IPS-NIHi7 (cell line): Measurements from ENCODE around the gene IL16.
"Not testable (repeated sequence)": the region's sequence is repeated elsewhere in the genome, so short reads cannot be mapped to it uniquely, and the experiment has no call there.

ENCODE experiments used
- DNase-seq: peaks from one replicate; pipeline ENCODE4 v3.0.0; 2012; ENCODE audit warnings: mixed read lengths; ENCODE audit errors: extremely low spot score

IL16 gene

GRCh38 chr15:81207987-81208386 lies 11.3 kb downstream of the IL16 start:
- not testable (repeated sequence) for DNase-seq

GRCh38 chr15:81209635-81210034 lies 13.0 kb downstream of the IL16 start:
- no peak for DNase-seq

- DNase-seq: no peak
Observed at GRCh38 chr15:81211376-81211775, 14.7 kb downstream of the IL16 start.

- DNase-seq: no peak
Observed at GRCh38 chr15:81213982-81214381, 17.3 kb downstream of the IL16 start.

- DNase-seq: no peak
Observed at GRCh38 chr15:81215531-81215930, 18.9 kb downstream of the IL16 start.

- no peak for DNase-seq
Observed at GRCh38 chr15:81215983-81216382, 19.3 kb downstream of the IL16 start.

GRCh38 chr15:81216422-81216821 lies 19.7 kb downstream of the IL16 start:
- peak; percentile 48 for DNase-seq

GRCh38 chr15:81221449-81221848 lies 24.8 kb downstream of the IL16 start:
- no peak for DNase-seq

- DNase-seq: peak; percentile 34
Observed at GRCh38 chr15:81222007-81222406, 25.3 kb downstream of the IL16 start.

- DNase-seq: no peak
Observed at GRCh38 chr15:81223346-81223971, 26.8 kb downstream of the IL16 start.

- DNase-seq: no peak
Observed at GRCh38 chr15:81224232-81224631, 27.6 kb downstream of the IL16 start.

GRCh38 chr15:81225161-81225671 lies 28.5 kb downstream of the IL16 start:
- no peak for DNase-seq

GRCh38 chr15:81227716-81228115 lies 31.0 kb downstream of the IL16 start:
- no peak for DNase-seq

- DNase-seq: no peak
Observed at GRCh38 chr15:81229586-81229985, 32.9 kb downstream of the IL16 start.

- no peak for DNase-seq
Observed at GRCh38 chr15:81235276-81236123, 38.8 kb downstream of the IL16 start.

- no peak for DNase-seq
Observed at GRCh38 chr15:81239190-81239589, 42.5 kb downstream of the IL16 start.

GRCh38 chr15:81242778-81243177 lies 46.1 kb downstream of the IL16 start:
- DNase-seq: no peak

- DNase-seq: no peak
Observed at GRCh38 chr15:81244306-81244705, 47.6 kb downstream of the IL16 start.

- no peak for DNase-seq
Observed at GRCh38 chr15:81253846-81254245, 57.2 kb downstream of the IL16 start.

GRCh38 chr15:81254277-81254915 lies 57.7 kb downstream of the IL16 start:
- no peak for DNase-seq

- DNase-seq: no peak
Observed at GRCh38 chr15:81254916-81255290, 58.2 kb downstream of the IL16 start.

- DNase-seq: no peak
Observed at GRCh38 chr15:81255315-81255957, 58.8 kb downstream of the IL16 start.
